Measurements from ENCODE around the gene JARID2.

DNA sequence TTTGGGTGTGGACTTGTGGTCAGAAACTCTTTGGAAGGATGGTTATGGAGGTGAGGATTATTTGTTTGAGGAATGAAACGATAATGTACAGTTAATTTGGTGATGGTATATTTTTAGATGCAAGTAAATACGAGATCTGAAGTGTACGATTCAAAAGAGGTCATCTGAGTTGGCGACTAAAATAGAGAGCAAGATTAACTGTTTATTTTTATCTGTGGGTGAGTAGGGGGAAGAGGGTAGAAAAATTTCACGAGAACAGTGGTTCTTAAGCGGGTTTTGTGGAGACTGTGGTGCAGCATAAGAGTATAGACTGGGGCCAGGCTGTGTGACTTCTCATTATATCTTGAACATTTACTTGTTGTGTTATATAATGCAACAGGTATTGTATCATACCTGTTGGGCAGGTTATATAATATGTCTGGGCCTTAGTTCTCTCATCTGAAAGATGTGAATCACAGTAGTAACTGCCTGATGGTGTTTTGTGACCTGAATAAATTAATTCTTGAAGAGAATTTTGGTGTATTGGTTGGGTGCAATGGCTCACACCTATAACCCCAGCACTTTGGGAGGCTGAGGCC, 171.2 kb downstream of the JARID2 start:
- TF ChIP-seq, protein P1, sequence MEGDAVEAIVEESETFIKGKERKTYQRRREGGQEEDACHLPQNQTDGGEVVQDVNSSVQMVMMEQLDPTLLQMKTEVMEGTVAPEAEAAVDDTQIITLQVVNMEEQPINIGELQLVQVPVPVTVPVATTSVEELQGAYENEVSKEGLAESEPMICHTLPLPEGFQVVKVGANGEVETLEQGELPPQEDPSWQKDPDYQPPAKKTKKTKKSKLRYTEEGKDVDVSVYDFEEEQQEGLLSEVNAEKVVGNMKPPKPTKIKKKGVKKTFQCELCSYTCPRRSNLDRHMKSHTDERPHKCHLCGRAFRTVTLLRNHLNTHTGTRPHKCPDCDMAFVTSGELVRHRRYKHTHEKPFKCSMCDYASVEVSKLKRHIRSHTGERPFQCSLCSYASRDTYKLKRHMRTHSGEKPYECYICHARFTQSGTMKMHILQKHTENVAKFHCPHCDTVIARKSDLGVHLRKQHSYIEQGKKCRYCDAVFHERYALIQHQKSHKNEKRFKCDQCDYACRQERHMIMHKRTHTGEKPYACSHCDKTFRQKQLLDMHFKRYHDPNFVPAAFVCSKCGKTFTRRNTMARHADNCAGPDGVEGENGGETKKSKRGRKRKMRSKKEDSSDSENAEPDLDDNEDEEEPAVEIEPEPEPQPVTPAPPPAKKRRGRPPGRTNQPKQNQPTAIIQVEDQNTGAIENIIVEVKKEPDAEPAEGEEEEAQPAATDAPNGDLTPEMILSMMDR (IDR thresholded peaks at IDR 0.05 in 4 of 5, conservative IDR thresholded peaks at IDR 0.05 in 1 of 5), result no peak
- no peak for TF ChIP-seq POLR2A (IDR thresholded peaks at IDR 0.05)

All from gastrocnemius medialis (tissue), 4 donors.